Calu3 (cell line): ENCODE data around the gene TNS1. TPM values are rescaled to one million over a fixed set of nuclear protein-coding genes. Genes with fewer than 3 reads are reported as not detected.
"Not testable (repeated sequence)": the region's sequence is repeated elsewhere in the genome, so short reads cannot be mapped to it uniquely, and the experiment has no call there.

Experiments used
- BruUV-seq: library from RNA; stranded (reverse); fragments of 400-500 nt; replicated peaks from 2 replicates; lab custom pipeline; 2021; lab: Mats Ljungman, UMichigan
- CTCF ChIA-PET: fragments of 300-600 bp; sonication (Branson Sonifier 250); formaldehyde crosslinking; loops from one replicate; lab custom pipeline; 2022; ENCODE audit warnings: antibody characterized with exemption; lab: Charles Lee
- DNase-seq: peaks from one replicate; pipeline ENCODE4 v3.0.0; 2022
- H3K27ac Mint-ChIP-seq: one replicate; pipeline ENCODE4 v1.8.0; 2022; ENCODE audit warnings: mixed read lengths; ENCODE audit not compliant: unreplicated experiment
- H3K27me3 Mint-ChIP-seq: one replicate; pipeline ENCODE4 v1.8.0; 2022; ENCODE audit warnings: mixed read lengths; ENCODE audit not compliant: unreplicated experiment
- H3K36me3 Mint-ChIP-seq: one replicate; pipeline ENCODE4 v1.8.0; 2022; ENCODE audit warnings: mild to moderate bottlenecking, moderate library complexity, mixed read lengths; ENCODE audit not compliant: insufficient read depth, unreplicated experiment
- H3K4me1 Mint-ChIP-seq: one replicate; pipeline ENCODE4 v1.8.0; 2022; ENCODE audit warnings: mild to moderate bottlenecking, low read depth, mixed read lengths; ENCODE audit not compliant: unreplicated experiment
- H3K4me3 Mint-ChIP-seq: one replicate; pipeline ENCODE4 v1.8.0; 2022; ENCODE audit warnings: mild to moderate bottlenecking, low read depth, moderate library complexity, mixed read lengths; ENCODE audit not compliant: unreplicated experiment
- H3K9me3 Mint-ChIP-seq: one replicate; pipeline ENCODE4 v1.8.0; 2022; ENCODE audit warnings: low read depth, mixed read lengths; ENCODE audit not compliant: unreplicated experiment
- CTCF ChIP-seq: fragments of 200-600 bp; IDR thresholded peaks from one replicate; pipeline ENCODE4 v1.8.0; 2022; ENCODE audit warnings: antibody characterized with exemption; ENCODE audit not compliant: unreplicated experiment
- intact Hi-C: fragments of 100-400 bp; cut with micrococcal nuclease; formaldehyde crosslinking; loops from one replicate; pipeline ENCODE4 v1.10.0; 2022; ENCODE audit not compliant: unreplicated experiment
- total RNA-seq: library from RNA; stranded (reverse); gene quantifications from 2 replicates; pipeline ENCODE4 v1.2.3, GENCODE V29; 2022

Gene TNS1
- total RNA-seq, 1 experiment from 2014 or later, result 2.2 TPM

DNA sequence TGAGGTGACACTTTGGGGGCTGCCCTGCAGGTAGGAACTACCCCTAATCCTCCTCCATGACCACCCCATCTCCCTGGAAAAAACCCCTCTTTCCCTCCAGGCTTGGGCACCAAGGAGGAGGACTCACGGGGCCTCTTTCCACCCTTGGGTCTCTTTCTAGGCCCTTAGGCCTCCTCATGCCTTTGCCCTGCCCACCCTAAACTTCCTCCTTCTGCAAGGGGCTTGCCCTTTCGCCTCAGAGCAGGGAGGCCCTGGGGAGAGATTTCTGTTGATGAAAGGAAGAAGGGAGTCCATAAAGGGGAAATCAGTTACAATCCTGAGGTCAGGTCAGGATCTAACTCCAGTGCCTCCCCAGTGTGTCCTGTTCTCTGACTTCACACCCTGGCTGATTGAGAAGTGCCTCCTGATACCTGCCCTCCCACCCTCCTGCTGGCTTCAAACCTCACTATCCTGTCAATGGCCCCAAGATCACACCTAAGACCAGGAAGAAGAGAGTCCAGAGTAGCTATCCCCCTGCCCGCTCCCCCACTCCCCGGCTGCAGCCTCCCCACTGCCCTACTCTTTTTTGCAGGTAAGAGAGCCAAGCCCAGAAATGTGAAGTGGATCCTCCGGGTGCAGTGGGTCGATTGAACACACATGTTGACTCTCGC, 16.7 kb upstream of the TNS1 start:
- intact Hi-C loops, result no loop called here
- DNase-seq, result no peak
- no peaks in the 10 kb centered on the region for H3K36me3 Mint-ChIP-seq
- H3K27me3 Mint-ChIP-seq, result peaks cover 50% of the 10 kb centered on the region
- H3K9me3 Mint-ChIP-seq, result no peaks in the 10 kb centered on the region
- CTCF ChIA-PET, result no interaction called here
- no peak overlapping the region for H3K27ac Mint-ChIP-seq
- no peak overlapping the region for H3K4me3 Mint-ChIP-seq
- no TSS peak for BruUV-seq
- TF ChIP-seq CTCF, result no peak
- no peaks in the 10 kb centered on the region for H3K4me1 Mint-ChIP-seq

DNA sequence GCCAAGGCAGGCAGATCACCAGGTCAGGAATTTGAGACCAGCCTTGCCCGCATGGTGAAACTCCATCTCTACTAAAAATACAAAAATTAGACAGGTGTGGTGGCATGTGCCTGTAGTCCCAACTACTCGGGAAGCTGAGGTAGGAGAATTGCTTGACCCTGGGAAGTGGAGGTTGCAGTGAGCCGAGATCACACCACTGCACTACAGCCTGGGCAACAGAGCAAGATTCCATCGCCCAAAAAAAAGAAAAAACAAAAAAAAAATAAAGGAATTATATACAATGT, 16.0 kb upstream of the TNS1 start:
- CTCF ChIA-PET, BruUV-seq, H3K36me3 Mint-ChIP-seq, DNase-seq, H3K27ac Mint-ChIP-seq, H3K4me3 Mint-ChIP-seq, H3K9me3 Mint-ChIP-seq, H3K4me1 Mint-ChIP-seq, intact Hi-C loops: not testable (repeated sequence)
- H3K27me3 Mint-ChIP-seq, result peaks cover 58% of the 10 kb centered on the region

DNA sequence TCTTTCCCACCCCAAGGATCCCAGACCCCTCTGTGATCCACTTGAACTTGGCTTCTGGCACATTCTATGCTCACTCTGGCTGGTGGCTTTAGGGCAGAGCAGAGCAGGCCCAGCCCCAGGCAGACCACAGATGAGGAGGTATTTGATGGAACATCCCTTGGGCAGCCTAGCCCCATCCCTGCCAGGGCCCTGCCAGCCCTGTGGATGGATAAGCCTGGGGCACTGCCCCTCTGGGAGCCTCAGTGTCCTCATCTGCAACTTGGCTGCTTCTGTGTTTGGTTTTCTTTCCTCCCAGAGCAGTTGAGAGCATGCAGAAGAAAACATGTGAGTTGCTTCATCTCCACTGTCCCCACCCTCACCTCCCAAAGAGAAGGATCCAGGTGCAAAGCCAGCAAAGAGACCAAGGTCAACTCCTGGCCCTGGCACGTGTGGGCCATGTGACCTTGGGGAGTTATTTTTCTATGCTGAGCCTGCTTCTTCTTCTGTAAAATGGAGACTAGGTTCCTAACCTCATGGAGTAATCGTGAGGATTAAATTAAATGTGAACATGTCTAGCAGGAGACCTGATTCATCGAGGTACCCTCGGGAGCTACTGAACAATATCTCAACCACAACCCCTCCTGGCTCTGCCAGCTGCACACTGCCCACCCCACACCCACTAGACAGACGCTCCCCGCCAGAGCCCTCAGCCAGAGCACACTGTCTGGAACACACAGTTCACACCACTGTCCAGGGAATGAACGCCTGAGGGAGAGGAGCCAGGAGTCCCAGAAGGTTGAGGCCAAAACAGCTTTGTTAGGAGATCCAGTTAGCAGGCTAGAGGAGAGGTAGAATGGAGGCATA, 14.6 kb upstream of the TNS1 start:
- no peak for DNase-seq
- intact Hi-C loops, result no loop called here
- CTCF ChIA-PET, result no interaction called here
- TF ChIP-seq CTCF, result no peak
- no peak overlapping the region for H3K4me3 Mint-ChIP-seq
- no peaks in the 10 kb centered on the region for H3K9me3 Mint-ChIP-seq
- no peaks in the 10 kb centered on the region for H3K4me1 Mint-ChIP-seq
- H3K27ac Mint-ChIP-seq, result no peak overlapping the region
- BruUV-seq, result no TSS peak
- no peaks in the 10 kb centered on the region for H3K36me3 Mint-ChIP-seq
- peaks cover 71% of the 10 kb centered on the region for H3K27me3 Mint-ChIP-seq

GRCh38 chr2:218016810-218017209, 14.0 kb upstream of the TNS1 start:
- H3K27ac Mint-ChIP-seq, result no peak overlapping the region
- no TSS peak for BruUV-seq
- H3K9me3 Mint-ChIP-seq, result no peaks in the 10 kb centered on the region
- H3K4me3 Mint-ChIP-seq, result no peak overlapping the region
- no peaks in the 10 kb centered on the region for H3K4me1 Mint-ChIP-seq
- intact Hi-C loops, result no loop called here
- peaks cover 78% of the 10 kb centered on the region for H3K27me3 Mint-ChIP-seq
- CTCF ChIA-PET, result no interaction called here
- no peak for DNase-seq
- TF ChIP-seq CTCF, result no peak
- H3K36me3 Mint-ChIP-seq, result no peaks in the 10 kb centered on the region
